Sigmoid colon (tissue), 7 donors: ENCODE results near the gene LDLRAD2. TPM values are rescaled to one million over a fixed set of nuclear protein-coding genes. Genes with fewer than 3 reads are reported as not detected.
A peak's percentile ranks its signal among the peaks of the same experiment; 100 is the strongest.

Experiments used
- DNase-seq: peaks from one replicate; pipeline ENCODE4 v3.0.0-alpha.2; 2019
- H3K27ac ChIP-seq, 4 donors: fragments of 200-600 bp; sonication (generic); one replicate each; pipeline ENCODE4 v1.5.1; 2016 to 2019; ENCODE audit warnings: mild to moderate bottlenecking in 1 of 4
- H3K27me3 ChIP-seq, 3 donors: fragments of 200-600 bp; sonication (generic); one replicate each; pipeline ENCODE4 v1.5.1; 2019; ENCODE audit warnings: mild to moderate bottlenecking in 1 of 3
- H3K36me3 ChIP-seq, 4 donors: fragments of 200-600 bp; sonication (generic); one replicate each; pipeline ENCODE4 v1.5.1; 2016 to 2019
- H3K4me1 ChIP-seq, 4 donors: fragments of 200-600 bp; sonication (generic); one replicate each; pipeline ENCODE4 v1.5.1; 2017 to 2019
- H3K4me3 ChIP-seq, 4 donors: fragments of 200-600 bp; sonication (generic); one replicate each; pipeline ENCODE4 v1.5.1; 2017 to 2019; ENCODE audit warnings: mild to moderate bottlenecking in 2 of 4, moderate library complexity in 1 of 4
- H3K9me3 ChIP-seq, 4 donors: fragments of 200-600 bp in 3 of 4; sonication (generic) in 3 of 4; one replicate each; pipeline versions ENCODE4 v1.5.1 to v1.6.1; 2013 to 2019
- CTCF ChIP-seq, 4 experiments: fragments of 450-650 bp in 3 of 4; fragments of 200-600 bp in 1 of 4; IDR thresholded peaks; one replicate each; pipeline ENCODE4 v1.5.1; 2016 to 2019; ENCODE audit warnings: antibody characterized with exemption in 4 of 4, mild to moderate bottlenecking in 3 of 4, moderate library complexity in 2 of 4
- EP300 ChIP-seq, 4 donors: sonication (generic); formaldehyde crosslinking; IDR thresholded peaks; one replicate each; pipeline ENCODE4 v1.6.1; 2017; ENCODE audit warnings: antibody characterized with exemption in 4 of 4
- POLR2A ChIP-seq, 2 donors: fragments of 450-650 bp; IDR thresholded peaks; one replicate each; pipeline ENCODE4 v1.6.1; 2016; ENCODE audit warnings: antibody characterized with exemption in 2 of 2, mild to moderate bottlenecking in 2 of 2, moderate library complexity in 2 of 2
- POLR2AphosphoS5 ChIP-seq, 4 donors: sonication (generic); formaldehyde crosslinking; IDR thresholded peaks; one replicate each; pipeline ENCODE4 v1.6.1; 2017; ENCODE audit warnings: antibody characterized with exemption in 4 of 4
- WGBS, 2 donors: extraction: QIAGEN DNeasy Blood & Tissue Kit; methylation state at CpG; one replicate each; pipeline ENCODE4 v1.1.7; 2013; 5-methylcytosine and 5-hydroxymethylcytosine counted together
- intact Hi-C: fragments of 100-400 bp; cut with DNase I; formaldehyde crosslinking; loops from one replicate; pipeline ENCODE4 v1.15.1; 2023
- polyA plus RNA-seq, 3 donors: library from polyadenylated mRNA; stranded (reverse); fragments of 200-250 nt; gene quantifications; one replicate each; pipeline ENCODE4 v1.2.3, GENCODE V29; 2013
- total RNA-seq, 4 donors: library from RNA; depleted of rRNA; stranded (reverse); fragments of >200 nt; gene quantifications; one replicate each; pipeline ENCODE4 v1.1.0, GENCODE V29; 2016
- donor health status: healthy with polysubstance abuse.
- donor health status: Bipolar disorder and iron deficiency.
- donor health status: healthy.

Gene LDLRAD2
- total and polyA plus RNA-seq, 7 donors: under 0.01 to 1.4 (median 0.23) TPM; not detected in 2

- H3K4me1 ChIP-seq: peaks cover 0 to 12% (median 10%) of the 10 kb centered on the region in 4 donors
- no peak overlapping the region for H3K27ac ChIP-seq
- H3K9me3 ChIP-seq: no peaks in the 10 kb centered on the region
- 92% methylated on average over 15 of the region's 15 CpGs for WGBS, 2 donors
- no peak for DNase-seq
- no peak for TF ChIP-seq POLR2A (IDR thresholded peaks at IDR 0.05)
- TF ChIP-seq EP300 (IDR thresholded peaks at IDR 0.05): no peak
- no peak for TF ChIP-seq CTCF (IDR thresholded peaks at IDR 0.05)
- peaks cover 0 to 5% (median 0%) of the 10 kb centered on the region in 4 donors for H3K36me3 ChIP-seq
- peaks cover 0 to 13% (median 10%) of the 10 kb centered on the region in 3 donors for H3K27me3 ChIP-seq
- intact Hi-C loops: no loop called here
- H3K4me3 ChIP-seq: no peak overlapping the region
Observed at GRCh38 chr1:21814981-21815582, 3.0 kb downstream of the LDLRAD2 start.

- TF ChIP-seq CTCF (IDR thresholded peaks at IDR 0.05): no peak
- TF ChIP-seq EP300 (IDR thresholded peaks at IDR 0.05): no peak
- no peak for TF ChIP-seq POLR2A (IDR thresholded peaks at IDR 0.05)
- peak in 2 of 4 donors; percentile 35 to 40 for TF ChIP-seq POLR2AphosphoS5 (IDR thresholded peaks at IDR 0.05)
- 69 to 89% methylated on average over 12 of the region's 12 CpGs for WGBS, 2 donors
Observed at GRCh38 chr1:21815724-21816321, 3.8 kb downstream of the LDLRAD2 start.

GRCh38 chr1:21816602-21817302 is 4.7 kb downstream of the LDLRAD2 start:
- Histone ChIP-seq H3K36me3 (peaks cover 0 to 15% (median 10%) of the 10 kb centered on the region in 4 donors), H3K4me3 (no peak overlapping the region), H3K4me1 (peaks cover 0 to 12% (median 10%) of the 10 kb centered on the region in 4 donors), H3K27me3 (peaks cover 0 to 13% (median 10%) of the 10 kb centered on the region in 3 donors), H3K27ac (no peak overlapping the region), H3K9me3 (no peaks in the 10 kb centered on the region)
- 78 to 80% methylated on average over 8 of the region's 8 CpGs for WGBS, 2 donors
- TF ChIP-seq CTCF (IDR thresholded peaks at IDR 0.05): no peak
- no peak for TF ChIP-seq POLR2A (IDR thresholded peaks at IDR 0.05)
- TF ChIP-seq POLR2AphosphoS5 (IDR thresholded peaks at IDR 0.05): no peak
- DNase-seq: no peak
- intact Hi-C loops: no loop called here

More at GRCh38 chr1:21815724-21816321, 3.8 kb downstream of the LDLRAD2 start:
- peaks cover 0 to 12% (median 10%) of the 10 kb centered on the region in 4 donors for H3K4me1 ChIP-seq
- H3K27me3 ChIP-seq: peaks cover 0 to 13% (median 10%) of the 10 kb centered on the region in 3 donors
- no peaks in the 10 kb centered on the region for H3K9me3 ChIP-seq
- H3K27ac ChIP-seq: no peak overlapping the region
- peak; percentile 70 for DNase-seq
- intact Hi-C loops: no loop called here
- no peak overlapping the region for H3K4me3 ChIP-seq
- H3K36me3 ChIP-seq: peaks cover 0 to 7% (median 4%) of the 10 kb centered on the region in 4 donors

GRCh38 chr1:21818656-21819055 is 6.6 kb downstream of the LDLRAD2 start:
- intact Hi-C loops: no loop called here
- peaks cover 0 to 12% (median 10%) of the 10 kb centered on the region in 4 donors for H3K4me1 ChIP-seq
- WGBS, 2 donors: 11 to 25% methylated on average over 10 of the region's 10 CpGs
- no peaks in the 10 kb centered on the region for H3K9me3 ChIP-seq
- H3K36me3 ChIP-seq: peaks cover 9 to 34% (median 29%) of the 10 kb centered on the region in 4 donors
- peak overlapping the region in 3 of 4 donors; percentile 14 to 46 (median 39) for H3K27ac ChIP-seq
- H3K27me3 ChIP-seq: peaks cover 0 to 12% (median 10%) of the 10 kb centered on the region in 3 donors
- TF ChIP-seq CTCF (IDR thresholded peaks at IDR 0.05): no peak
- TF ChIP-seq POLR2AphosphoS5 (IDR thresholded peaks at IDR 0.05): no peak
- no peak for TF ChIP-seq EP300 (IDR thresholded peaks at IDR 0.05)
- TF ChIP-seq POLR2A (IDR thresholded peaks at IDR 0.05): no peak
- no peak for DNase-seq
- H3K4me3 ChIP-seq: no peak overlapping the region
